Central memory CD4-positive, alpha-beta T cell (primary cell): ENCODE results near the gene CENPM.

Experiments
- DNase-seq: peaks from one replicate; pipeline ENCODE4 v3.0.0; 2022
- total RNA-seq, 3 experiments: gene quantifications; one replicate each; lab custom pipeline; 2026; lab: John Stamatoyannopoulos, UW

Gene CENPM, protein sequence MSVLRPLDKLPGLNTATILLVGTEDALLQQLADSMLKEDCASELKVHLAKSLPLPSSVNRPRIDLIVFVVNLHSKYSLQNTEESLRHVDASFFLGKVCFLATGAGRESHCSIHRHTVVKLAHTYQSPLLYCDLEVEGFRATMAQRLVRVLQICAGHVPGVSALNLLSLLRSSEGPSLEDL
- 1.7 to 30.1 (median 11.2) reads per million in 3 experiments for total RNA-seq

- DNase-seq = peak; percentile 84
Observed at GRCh38 chr22:41946629-41947423, at the start of gene CENPM. CENPM (minus strand) TSS chr22:41947152; CDS start chr22:41947076, 76 bp downstream.

GRCh38 chr22:41995211-41995610, 48.3 kb upstream of the CENPM start:
- no peak for DNase-seq

- DNase-seq = no peak
Observed at GRCh38 chr22:41992496-41992895, 45.5 kb upstream of the CENPM start.

GRCh38 chr22:41991111-41991510, 44.2 kb upstream of the CENPM start:
- DNase-seq = no peak

DNA sequence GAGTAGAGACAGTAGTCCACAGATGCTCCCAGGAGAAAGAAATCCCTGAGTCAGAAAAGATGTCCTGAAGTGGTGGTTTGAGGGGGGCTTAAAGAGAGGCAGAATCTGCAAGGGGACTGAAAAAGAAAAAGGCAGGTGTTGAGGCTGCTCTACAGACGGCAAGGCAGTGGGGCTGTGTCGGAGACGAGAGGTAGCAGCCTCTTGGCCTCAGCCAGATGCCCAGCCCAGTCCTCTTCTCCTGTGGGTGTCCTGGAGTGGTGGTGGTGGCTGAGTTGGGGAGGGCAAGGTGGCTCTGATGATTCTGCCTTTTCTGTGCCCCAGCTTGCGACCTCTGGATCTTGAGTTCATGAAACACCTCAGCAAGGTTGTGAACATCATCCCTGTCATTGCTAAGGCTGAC, 42.3 kb upstream of the CENPM start:
- no peak for DNase-seq

- DNase-seq = no peak
Observed at GRCh38 chr22:41987276-41987675, 40.3 kb upstream of the CENPM start.

- DNase-seq = no peak
Observed at GRCh38 chr22:41983513-41984405, 36.8 kb upstream of the CENPM start.

DNA sequence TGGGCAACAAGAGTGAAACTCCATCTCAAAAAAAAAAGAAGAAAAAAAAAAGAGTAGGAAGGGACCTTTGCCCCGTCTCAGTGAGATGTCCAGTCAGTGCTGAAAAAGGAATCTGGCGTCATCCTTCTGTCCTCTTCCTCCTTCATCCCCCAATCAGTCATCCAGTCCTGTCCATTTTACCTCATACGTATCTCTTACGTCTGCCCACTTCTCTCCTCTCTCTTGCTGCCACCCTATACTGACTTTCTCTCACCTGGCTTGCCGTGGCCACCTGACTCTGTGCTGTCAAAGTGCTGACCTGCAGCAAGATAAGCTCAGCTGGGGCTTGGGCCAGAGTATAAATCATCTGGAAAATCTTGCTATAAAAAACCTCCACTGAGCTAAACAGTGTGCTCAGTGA, 35.9 kb upstream of the CENPM start:
- DNase-seq = no peak

DNA sequence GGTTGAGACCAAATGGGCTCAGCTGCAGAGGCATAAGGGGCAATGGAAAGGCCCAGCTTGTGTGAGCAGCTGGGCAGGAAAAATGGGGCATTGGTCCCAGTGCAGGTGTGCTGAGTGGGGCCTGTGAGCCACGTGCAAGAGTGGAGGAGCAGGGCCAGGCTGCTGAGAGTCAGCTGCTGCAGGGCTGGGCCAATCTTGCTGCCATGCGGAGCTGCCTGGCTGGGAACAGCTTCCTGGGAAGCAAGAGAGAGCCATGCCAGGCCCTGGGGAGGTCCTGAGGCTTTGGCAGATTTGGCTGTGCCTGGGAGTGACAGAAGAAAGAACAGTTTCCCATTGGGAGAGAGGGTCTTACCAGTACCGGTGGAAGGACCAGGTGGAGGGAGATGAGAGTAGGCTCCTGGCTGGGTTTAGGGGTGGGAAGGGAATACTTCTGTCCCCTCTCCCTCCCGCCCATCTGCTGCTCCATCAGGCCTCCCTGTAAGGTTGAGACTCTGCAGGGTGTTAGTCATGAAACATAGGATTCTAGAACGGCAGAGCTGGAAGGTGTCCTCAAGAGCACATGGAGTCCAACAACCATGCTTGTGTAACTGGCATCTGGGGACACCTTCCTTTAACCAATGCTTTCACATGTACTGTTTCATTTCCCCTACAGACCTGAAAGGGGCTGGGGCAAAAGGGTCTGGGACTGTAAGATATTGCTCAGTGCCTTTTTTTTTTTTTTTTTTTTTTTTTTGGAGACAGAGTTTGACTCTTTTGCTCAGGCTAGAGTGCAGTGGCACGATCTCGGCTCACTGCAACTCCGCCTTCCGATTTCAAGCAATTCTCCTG, 32.7 kb upstream of the CENPM start:
- DNase-seq = no peak

DNA sequence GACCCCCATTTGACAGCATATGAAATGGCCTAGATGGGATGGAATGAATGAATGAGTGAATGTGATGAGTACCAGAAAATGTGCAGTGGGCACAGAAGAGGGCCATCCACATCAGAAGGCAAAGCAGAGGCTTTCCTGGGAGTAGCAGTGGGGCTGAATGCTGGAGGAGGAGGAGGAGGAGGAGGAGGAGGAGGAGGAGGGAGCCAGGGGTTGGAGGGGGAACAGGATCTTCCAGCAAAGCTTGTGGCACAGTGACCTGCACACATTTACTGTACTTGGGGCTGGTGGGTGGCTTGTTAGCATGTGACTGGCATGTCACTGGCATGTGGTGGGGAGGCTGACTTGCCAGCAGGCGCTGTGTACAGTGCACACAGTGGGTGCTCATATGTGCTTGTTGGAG, 31.8 kb upstream of the CENPM start:
- no peak for DNase-seq

- DNase-seq = no peak
Observed at GRCh38 chr22:41976961-41977566, 30.1 kb upstream of the CENPM start.

DNA sequence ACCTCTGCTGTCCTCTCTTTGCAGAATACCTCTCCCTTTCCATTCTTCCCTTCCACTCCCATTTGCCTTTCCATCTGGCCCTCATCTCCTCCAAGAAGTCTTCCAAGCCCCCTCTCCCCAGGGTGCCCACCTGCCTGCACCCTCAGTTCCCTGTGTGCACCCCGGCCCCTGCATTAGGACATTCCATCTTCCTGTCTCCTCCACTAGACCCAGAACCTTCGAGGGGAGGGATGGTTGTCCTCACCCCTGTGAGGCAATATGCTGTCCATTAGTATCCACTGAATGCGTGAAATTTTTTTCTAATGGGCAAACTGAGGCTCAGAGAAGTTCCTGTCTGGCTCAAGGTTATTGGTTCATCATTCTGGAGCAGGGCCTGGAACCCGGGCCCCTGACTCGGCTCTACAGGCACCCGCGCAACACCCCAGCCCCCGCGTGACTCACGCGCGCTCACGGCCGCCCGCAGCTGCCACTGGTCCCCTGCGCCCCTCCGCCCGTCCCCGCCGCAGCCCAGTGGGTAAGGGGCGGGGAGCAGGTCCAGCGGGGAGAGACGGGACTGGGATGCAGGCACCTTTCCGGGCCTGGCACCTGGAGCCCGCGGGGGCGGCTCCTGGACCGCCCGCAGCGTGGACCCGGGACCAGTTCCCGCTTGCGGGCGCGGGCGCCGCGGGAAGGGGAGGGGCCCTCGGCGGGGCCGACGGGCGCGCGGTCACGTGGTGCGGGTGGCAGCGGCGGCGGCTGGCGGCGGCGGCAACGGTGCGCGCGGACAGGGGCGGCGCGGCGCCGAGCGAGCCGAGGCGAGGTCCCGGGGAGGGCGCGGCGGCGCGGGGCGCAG, 29.3 kb upstream of the CENPM start:
- DNase-seq = peak; percentile 38

DNA sequence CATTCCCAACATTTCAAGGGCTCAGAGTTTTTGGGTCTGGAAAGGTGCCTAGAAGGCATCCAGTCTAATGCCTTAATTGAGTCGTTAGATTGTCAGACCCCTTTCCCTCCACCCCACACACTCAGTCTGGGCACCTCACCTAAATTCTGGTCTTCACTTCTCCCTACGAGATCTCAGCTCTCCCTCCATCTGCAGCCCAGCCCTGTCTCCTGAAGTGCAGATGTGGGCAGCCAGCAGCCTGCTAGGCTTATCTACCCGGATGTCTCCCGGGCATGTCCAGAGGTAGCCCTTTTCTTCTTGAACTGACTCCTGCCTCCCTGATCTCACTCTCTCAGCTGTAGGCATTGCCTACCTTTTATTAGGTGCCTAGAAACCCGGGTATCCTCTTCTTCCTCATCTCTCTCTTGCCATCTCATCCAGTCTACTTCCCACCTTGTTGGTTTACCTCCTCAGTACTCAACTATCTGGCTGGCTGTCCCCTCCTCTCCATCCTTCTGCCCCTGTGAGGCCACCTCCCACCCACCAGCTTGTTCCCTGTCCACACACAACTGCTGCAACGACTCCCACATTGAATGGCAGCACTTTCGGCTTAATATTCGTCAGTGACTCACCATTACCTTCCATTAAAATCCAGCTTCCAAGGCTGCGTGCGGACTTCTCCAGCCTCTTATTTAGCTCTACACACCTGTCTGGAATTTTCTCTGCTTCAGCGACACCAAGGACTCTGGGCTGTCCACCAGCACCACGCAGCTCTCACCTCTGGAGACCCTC, 28.5 kb upstream of the CENPM start:
- DNase-seq = no peak

DNA sequence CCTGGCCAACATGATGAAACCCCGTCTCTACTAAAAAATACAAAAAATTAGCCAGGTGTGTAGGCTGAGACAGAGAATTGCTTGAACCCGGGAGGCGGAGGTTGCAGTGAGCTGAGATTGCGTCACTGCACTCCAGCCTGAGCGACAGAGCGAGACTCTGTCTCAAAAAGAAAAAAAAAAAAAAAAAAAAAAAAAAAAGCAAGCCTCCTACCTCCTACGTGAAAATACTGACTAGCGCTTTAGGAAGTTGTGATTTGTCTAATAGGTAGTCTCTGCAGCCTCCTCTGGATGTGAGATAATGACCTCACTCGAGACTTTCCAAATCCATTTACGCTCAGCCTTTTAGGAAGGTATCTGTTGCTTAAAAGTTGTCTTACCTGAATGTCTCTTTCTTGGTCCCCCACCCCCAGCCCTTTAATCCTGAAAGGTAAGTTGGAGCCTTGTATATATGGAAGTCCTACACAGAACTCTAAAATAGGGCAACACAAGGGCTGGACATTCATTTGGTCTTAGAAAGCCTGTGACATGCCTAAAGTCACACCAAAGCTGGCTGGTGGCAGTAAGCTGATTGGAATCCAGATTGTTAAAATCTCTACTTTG, 27.8 kb upstream of the CENPM start:
- DNase-seq = no peak

DNA sequence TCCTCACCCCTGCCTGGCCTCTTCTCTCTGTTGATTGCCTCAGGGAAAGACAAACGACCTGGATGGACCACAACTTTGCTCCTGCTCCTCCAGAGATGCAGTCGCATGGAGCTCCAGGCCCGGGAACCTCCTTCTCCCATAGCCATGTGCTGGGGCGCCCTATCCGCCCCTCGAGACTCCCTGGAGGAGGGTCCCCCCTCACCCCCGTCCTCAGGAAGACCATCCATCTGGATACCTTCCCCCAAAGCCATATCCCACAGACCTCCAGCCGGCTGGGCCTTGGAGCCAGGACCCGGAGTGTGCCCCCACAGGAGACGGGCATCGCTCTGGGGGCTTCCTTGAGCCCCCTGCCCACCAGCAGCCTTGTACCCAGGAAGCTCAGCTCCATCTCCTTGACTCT, 24.5 kb upstream of the CENPM start:
- no peak for DNase-seq

GRCh38 chr22:41970601-41971000, 23.6 kb upstream of the CENPM start:
- no peak for DNase-seq

GRCh38 chr22:41969110-41969646, 22.2 kb upstream of the CENPM start, which contains the start of gene SEPTIN3:
SEPTIN3 (plus strand) TSS chr22:41969443; CDS start chr22:41971493, 2,050 bp downstream.
- DNase-seq = no peak

- DNase-seq = no peak
Observed at GRCh38 chr22:41968601-41969000, 21.6 kb upstream of the CENPM start.

- DNase-seq = peak; percentile 49
Observed at GRCh38 chr22:41966607-41967240, 19.8 kb upstream of the CENPM start.
